ENCODE measurements around the gene LRCOL1.

The LRCOL1 gene

DNA sequence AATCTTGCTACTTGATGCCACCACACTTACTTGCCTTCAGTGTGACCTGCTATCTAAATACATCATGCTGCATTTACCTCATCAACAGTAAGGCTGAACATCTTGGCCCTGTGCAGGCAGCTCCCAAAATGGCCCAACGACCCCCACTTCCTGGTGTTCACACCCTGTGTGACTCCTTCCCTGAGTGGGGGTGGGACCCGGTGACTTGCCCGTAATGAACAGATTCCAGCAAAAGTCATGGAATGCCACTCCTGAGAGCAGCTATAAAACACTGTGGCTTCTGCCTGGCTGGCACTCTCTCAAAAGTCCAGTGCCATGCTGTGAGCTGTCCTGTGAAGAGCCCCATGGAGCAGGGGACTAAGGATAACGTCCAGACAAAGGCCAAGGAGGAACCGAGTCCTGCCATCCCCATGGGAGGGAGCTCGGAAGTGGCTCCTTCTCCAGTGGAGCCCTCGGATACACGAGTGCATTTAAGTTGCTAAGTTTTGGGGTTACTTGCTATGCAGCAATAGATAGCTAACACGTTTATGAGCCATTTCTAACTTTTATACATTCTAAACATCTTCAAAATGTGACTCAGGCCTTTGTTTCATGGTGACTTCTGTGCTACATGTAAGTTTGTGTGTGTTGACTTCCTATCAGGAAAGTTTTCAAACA lies 41.2 kb upstream of the LRCOL1 start:
- H3K4me3 ChIP-seq (ENCODE audit: control insufficient read depth, low read depth, low read length), result no peak overlapping the region
- TF ChIP-seq, protein P1, sequence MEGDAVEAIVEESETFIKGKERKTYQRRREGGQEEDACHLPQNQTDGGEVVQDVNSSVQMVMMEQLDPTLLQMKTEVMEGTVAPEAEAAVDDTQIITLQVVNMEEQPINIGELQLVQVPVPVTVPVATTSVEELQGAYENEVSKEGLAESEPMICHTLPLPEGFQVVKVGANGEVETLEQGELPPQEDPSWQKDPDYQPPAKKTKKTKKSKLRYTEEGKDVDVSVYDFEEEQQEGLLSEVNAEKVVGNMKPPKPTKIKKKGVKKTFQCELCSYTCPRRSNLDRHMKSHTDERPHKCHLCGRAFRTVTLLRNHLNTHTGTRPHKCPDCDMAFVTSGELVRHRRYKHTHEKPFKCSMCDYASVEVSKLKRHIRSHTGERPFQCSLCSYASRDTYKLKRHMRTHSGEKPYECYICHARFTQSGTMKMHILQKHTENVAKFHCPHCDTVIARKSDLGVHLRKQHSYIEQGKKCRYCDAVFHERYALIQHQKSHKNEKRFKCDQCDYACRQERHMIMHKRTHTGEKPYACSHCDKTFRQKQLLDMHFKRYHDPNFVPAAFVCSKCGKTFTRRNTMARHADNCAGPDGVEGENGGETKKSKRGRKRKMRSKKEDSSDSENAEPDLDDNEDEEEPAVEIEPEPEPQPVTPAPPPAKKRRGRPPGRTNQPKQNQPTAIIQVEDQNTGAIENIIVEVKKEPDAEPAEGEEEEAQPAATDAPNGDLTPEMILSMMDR (conservative IDR thresholded peaks at IDR 0.05; ENCODE audit: control insufficient read depth, insufficient read depth, low read depth, low read length), result no peak
- DNase-seq (ENCODE audit: low read depth), result no peak

DNA sequence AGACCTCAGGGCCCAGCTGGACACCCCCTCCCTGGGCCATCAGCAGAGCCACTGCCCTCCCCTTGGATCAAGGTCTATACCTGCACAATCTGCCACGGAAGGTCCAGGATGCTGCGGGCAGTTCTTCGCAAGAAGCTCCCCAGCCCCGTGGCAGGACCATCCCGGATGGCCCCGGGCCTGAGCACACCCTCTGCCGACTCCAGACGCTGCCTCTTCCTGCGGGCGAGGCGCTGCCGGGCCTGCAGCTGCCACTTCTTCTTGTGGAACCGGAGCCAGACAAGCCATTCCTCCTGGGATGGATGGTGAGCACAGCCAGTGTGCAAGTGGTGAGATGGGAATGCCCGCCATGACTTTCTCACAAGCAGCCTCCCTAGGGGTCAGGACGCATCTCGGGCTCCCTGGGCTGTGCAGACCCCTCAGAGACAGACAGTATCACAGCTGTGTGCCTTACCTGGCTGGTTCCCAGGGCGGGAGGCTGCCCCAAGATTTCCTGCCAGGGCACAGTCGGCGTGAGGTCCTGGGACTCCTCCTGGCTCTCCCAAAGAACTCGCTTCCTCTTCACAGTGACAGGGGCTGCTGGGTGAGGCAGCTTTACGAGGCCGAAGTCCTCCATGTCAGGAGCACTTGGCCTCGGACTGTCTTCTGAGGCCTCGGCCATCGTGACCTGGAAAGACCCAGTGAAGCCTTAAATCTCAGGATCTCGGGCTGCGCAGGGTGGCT lies 39.0 kb upstream of the LRCOL1 start:
- no peak overlapping the region for H3K4me3 ChIP-seq (ENCODE audit: control insufficient read depth, low read depth, low read length)
- no peak for DNase-seq (ENCODE audit: low read depth)
- TF ChIP-seq, protein P1 (conservative IDR thresholded peaks at IDR 0.05; ENCODE audit: control insufficient read depth, insufficient read depth, low read depth, low read length), result no peak

DNA sequence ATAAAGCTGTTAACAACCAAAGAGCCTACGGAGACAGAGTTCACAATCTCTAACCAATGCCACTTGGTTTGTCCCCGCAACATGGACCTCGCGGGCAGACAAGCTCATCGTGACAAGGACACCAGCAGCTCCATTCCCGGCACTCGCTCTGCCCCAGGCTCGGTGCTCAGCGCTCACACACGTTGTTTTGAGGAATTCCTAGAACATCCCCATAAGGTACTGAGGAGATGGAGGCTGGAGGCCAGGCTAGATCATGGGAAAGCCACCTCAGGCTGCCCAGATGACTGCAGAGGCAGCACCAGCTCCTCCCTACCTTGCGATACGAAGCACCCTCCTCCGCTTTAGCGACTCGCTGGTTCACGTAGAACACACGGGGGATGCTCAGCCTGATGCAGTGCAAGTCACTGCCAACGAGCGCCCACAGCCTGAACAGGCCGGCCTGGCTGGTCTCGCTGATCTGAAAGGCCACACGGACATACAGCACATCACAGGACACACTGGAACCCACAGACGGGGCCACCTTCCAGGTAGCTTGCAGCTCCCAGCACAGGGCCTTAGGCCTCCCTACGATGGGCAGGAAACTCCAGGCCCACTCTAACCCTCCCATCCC lies 38.3 kb upstream of the LRCOL1 start:
- no peak overlapping the region for H3K4me3 ChIP-seq (ENCODE audit: control insufficient read depth, low read depth, low read length)
- TF ChIP-seq, protein P1 (conservative IDR thresholded peaks at IDR 0.05; ENCODE audit: control insufficient read depth, insufficient read depth, low read depth, low read length), result no peak
- no peak for DNase-seq (ENCODE audit: low read depth)

DNA sequence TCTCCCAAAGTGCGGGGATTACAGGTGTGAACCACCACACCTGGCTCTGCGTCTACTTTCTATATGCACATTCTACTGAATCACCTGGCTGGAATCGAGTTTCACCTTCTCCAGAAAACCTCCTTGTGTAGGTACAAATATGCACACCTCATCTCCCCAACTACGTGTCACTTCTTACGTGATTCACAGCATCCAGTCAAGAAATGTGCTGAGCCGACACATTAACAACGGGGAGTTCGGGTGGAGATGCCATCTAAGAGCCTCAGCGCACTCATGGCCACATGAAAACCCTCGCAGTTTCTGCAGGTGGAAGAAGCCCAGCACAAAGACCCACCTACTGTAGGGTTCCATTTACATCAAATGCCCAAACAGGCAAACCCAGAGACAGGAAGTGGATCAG lies 37.5 kb upstream of the LRCOL1 start:
- no peak for DNase-seq (ENCODE audit: low read depth)
- no peak overlapping the region for H3K4me3 ChIP-seq (ENCODE audit: control insufficient read depth, low read depth, low read length)
- TF ChIP-seq, protein P1 (conservative IDR thresholded peaks at IDR 0.05; ENCODE audit: control insufficient read depth, insufficient read depth, low read depth, low read length), result no peak

DNA sequence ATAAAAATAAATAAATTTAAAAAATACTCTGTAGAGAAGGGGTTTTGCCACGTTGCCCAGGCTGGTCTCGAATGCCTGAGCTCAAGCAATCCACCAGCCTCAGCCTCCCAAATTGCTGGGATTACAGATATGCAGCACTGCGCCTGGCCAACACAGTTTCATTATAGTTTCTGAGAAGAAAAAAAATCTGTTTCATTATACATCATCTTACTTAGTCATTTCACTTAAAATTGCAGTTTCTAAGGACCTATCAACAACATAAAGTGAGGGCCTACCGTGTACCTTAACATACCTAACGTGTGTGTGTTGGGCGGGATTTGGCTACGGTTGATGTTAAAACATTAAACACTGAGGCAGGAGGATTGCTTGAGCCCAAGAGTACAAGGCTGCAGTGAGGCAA lies 36.5 kb upstream of the LRCOL1 start:
- no peak overlapping the region for H3K4me3 ChIP-seq (ENCODE audit: control insufficient read depth, low read depth, low read length)
- TF ChIP-seq, protein P1 (conservative IDR thresholded peaks at IDR 0.05; ENCODE audit: control insufficient read depth, insufficient read depth, low read depth, low read length), result no peak
- no peak for DNase-seq (ENCODE audit: low read depth)

DNA sequence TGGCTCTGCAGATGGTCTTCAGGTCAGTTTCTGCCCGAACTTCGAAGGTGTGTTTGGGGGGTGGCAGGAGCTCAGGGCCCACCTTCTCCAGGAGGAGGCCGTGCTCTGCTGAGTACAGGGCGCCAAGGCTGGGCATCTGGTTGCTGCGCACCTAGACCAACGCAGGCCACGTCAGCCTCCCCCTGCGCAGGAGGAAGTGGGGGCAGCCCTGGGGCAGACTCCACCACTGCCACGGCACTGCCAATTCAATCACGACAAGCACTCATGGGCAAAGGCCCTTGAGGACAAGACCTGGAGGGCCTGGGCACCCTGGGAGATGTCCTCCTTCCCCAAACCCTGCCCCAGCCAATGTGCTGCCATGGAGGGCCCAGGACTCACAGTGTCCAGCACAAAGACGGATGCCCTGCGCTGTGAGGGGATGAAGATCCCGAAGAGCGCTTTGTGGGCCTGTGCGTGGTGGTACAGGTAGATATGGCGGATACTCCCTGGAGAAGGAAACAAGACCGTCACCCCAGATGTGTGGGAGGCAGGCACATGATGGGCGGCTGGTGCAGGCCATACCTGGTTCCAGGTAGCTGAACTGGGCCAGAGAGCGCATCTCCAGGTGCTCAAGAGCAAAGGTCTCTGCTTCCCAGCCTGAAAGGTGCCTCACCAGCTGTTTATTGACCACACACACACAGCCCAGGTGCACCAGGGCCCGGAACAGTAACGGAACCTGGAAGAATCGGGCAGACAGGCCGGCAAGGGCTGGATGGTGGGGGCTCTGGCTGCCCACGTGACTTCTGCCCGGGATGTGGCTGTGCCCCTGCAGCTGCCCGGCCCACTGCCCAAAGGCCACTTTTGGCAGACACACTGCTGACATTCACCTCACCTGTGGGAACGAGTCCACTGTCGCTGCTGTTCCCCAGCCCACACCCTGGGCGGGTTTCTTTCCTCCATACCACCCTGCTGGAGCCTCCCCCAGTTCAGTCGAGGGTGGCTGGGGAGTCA lies 32.8 kb upstream of the LRCOL1 start:
- TF ChIP-seq, protein P1 (conservative IDR thresholded peaks at IDR 0.05; ENCODE audit: control insufficient read depth, insufficient read depth, low read depth, low read length), result no peak
- no peak overlapping the region for H3K4me3 ChIP-seq (ENCODE audit: control insufficient read depth, low read depth, low read length)
- no peak for DNase-seq (ENCODE audit: low read depth)

Measured in fibroblast of mammary gland (primary cell).